UCSD-AML1 (cell line): ENCODE results near the gene RARA.

ENCODE experiments used
- DNase-seq: peaks from one replicate; lab custom pipeline; 2025; ENCODE audit not compliant: unreplicated experiment; lab: John Stamatoyannopoulos, UW

Gene RARA

GRCh38 chr17:40327244-40327729 lies 18.3 kb downstream of the RARA start:
- no peak for DNase-seq

- no peak for DNase-seq
Observed at GRCh38 chr17:40327735-40328385, 18.9 kb downstream of the RARA start.

GRCh38 chr17:40328386-40328766 lies 19.4 kb downstream of the RARA start:
- no peak for DNase-seq

DNA sequence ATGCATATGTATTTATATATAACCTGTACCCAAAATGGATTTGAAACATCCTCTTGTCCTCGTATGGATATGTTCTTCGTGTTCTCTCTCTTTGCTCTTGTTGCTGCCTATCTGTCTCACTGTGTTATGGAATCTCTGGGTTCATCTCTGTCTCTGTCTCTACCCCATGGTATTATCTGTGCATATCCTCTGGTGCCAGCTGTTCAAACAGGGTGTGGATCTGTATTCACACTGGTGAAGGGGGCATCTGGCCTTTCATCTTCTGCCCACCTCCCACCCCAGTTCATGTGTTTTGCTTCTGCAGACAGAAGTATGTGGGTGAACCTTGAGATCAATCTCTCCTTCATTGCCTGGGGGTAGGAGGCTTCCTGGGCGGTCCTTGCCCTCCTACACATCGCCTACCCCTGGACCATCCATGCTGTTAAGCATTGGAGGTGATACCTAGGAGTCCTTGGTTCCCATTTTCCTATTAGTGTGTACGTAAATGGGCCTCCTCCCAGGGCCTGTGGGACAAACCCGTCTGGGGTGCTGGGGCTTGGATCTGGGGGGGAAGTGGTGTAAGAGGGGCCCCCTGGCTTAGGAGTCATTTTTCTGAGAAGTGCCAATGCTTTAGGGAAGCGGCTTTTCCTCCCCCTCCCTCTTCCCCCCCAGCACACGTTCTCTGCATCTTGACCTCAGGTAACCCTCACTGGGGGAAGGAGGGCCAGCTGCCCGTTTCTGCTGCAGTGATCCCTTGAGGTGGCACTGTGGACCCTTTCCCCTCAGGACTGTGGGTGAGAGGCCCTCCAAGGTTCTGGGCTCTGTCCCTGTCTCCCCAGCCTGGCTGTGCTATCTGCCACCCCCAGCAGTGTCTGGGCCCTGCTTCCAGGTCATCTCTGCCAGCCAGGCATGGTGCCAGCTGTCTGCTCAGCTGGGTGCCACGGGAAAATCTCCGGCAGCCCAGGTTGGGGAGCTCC lies 21.1 kb downstream of the RARA start:
- peak; percentile 63 for DNase-seq

GRCh38 chr17:40330850-40331470 lies 22.0 kb downstream of the RARA start:
- DNase-seq: no peak

DNA sequence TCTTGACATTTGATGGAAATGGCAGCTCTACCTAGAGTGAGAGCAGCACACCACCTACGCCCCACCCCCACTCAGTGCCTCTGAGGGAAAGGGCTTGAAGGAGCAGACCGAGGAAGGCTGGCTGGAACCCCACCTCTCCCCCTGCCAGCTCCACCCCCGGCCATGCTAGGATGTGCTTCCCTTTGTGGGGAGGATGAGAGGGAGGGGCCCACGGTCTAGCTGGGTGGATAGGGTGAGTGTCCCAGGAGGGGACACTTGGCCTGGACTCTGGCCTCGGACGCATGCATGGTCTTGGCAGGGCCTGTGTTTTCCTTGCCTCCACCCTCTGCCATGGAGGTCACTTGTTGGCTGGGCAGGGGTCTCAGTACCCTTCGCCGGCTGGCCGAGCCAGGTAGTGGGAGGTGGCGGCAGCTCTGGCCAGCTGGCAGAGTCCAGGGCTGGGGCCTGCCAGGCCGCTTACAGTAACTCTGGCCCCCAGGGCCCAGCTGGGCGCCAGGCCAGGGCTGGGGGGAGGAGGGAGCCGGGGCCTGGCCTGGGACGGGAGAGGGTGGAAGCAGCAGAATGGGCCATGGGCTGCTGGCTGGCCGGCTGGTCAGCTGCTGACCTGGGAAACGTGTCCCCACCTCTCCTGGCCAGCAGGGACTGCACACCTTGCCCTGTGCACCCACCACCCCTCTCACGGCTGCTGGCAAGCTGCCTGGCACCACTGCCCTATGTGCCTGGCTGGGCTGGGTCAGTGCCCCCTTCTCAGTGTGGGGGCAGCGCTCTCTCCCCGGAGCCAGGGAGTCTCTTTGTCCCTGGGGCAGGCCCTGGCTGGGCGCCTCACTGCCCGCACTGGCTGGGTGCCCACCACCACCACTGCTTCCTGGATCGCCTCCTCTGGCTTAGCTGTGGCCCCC lies 23.0 kb downstream of the RARA start:
- no peak for DNase-seq

- DNase-seq: no peak
Observed at GRCh38 chr17:40333781-40334448, 24.9 kb downstream of the RARA start.

DNA sequence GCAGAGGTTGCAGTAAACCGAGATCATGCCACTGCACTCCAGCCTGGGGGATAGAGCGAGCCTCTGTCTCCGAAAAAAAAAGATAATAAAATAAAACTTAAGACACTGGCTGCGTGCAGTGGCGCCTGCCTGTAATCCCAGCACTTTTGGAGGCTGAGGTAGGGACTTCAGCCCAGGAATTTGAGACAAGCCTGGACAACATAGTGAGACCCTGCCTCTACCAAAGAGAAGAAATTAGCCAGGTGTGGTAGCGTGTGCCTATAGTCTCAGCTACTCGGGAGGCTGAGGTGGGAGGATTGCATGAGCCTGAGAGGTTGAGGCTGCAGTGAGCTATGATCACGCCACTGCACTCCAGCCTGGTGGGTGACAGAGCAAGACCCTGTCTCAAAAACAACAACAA lies 26.6 kb downstream of the RARA start:
- no peak for DNase-seq

GRCh38 chr17:40337351-40337750 lies 28.4 kb downstream of the RARA start:
- no peak for DNase-seq

GRCh38 chr17:40338058-40338457 lies 29.1 kb downstream of the RARA start:
- peak; percentile 55 for DNase-seq

- no peak for DNase-seq
Observed at GRCh38 chr17:40338941-40339649, 30.1 kb downstream of the RARA start.

DNA sequence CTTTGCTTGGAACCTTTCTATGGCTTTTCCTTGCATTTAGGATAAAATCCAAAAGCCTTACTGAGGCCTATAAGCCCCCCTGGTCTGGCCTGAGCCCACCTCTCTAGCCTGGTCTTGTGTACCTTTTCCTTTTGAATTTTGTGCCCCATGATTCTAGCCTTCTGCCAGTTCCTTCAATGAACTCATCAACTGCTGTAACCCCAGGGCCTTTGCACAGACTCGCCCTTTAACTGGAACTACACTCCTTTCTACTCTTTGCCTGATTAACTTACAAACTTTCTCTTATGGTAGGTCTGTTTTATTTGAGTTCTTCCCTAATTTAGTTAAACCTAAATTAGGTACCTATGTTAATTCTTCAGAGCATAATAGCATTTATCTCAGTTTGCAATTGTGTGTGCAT lies 31.3 kb downstream of the RARA start:
- DNase-seq: no peak

DNA sequence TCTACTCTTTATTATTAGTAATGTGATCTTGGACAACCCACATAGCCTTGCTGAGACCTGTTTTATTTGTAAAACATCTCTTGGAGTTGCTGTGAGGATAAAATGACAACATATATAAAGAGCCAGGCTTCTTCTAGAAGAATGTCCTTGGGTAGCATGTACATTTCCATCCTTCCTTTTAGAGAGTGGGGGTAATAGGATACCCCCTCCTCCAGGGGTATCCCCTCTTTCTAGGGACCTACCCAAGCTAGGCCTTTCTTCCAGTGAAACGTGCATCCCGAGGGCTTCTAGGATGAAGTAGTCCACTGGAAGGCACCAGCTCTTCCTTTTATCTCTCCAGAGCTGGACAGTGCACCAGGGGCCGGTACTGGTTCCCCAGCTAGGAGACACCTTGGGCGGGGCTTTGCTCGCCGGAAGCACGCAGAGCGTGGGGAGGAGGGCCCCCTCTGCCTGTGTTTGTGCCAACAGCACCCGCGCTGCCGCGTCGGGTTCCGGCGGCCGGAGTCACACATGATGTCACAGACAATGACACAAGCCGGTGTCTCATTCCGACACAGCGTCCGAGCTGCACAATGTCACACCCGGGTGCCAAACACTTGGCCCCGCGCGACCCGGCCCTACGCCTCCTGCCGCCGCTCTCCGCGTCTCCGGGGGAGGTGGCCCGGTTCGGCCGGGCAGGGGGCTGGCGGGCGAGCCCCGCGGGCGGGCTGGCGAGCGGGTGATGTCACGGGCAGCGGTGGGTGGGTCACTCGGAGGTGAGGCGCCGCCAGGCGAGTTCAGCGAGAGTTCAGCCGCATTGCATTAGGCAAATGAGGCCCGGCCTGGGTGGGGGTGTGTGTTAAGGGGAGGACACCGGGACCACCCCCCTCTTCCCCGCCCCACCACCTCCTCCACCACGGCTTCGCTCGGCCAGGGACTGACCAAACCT lies 32.2 kb downstream of the RARA start:
- DNase-seq: no peak

- DNase-seq: no peak
Observed at GRCh38 chr17:40341808-40342503, 33.0 kb downstream of the RARA start.

DNA sequence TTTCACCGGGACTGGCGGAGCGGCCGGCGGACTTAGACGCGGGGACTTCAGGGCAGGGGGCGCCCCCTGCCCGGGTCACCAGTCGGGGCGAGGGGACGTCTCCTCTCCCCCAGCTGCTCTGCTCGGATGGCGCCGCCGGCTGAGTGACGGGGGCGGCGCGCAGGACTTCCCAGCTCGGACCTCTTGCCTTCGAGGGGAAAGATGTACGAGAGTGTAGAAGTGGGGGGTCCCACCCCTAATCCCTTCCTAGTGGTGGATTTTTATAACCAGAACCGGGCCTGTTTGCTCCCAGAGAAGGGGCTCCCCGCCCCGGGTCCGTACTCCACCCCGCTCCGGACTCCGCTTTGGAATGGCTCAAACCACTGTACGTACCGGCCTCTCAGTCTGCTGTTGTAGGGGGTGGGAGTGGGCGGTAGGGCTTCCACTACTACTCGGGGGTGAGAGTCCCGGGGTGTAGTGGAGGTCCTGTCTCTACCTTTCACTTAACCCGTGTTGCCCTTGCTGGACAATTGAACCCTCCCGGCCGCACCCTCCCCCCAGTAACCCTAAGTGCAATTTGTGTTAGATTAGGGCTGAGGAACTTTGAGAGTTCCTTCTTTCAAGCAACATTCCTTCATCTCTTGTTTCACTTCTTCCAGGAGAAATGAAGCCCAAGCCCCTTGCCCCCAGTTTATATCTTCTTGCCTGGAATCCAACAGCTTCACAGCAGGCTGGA lies 33.7 kb downstream of the RARA start:
- DNase-seq: no peak

DNA sequence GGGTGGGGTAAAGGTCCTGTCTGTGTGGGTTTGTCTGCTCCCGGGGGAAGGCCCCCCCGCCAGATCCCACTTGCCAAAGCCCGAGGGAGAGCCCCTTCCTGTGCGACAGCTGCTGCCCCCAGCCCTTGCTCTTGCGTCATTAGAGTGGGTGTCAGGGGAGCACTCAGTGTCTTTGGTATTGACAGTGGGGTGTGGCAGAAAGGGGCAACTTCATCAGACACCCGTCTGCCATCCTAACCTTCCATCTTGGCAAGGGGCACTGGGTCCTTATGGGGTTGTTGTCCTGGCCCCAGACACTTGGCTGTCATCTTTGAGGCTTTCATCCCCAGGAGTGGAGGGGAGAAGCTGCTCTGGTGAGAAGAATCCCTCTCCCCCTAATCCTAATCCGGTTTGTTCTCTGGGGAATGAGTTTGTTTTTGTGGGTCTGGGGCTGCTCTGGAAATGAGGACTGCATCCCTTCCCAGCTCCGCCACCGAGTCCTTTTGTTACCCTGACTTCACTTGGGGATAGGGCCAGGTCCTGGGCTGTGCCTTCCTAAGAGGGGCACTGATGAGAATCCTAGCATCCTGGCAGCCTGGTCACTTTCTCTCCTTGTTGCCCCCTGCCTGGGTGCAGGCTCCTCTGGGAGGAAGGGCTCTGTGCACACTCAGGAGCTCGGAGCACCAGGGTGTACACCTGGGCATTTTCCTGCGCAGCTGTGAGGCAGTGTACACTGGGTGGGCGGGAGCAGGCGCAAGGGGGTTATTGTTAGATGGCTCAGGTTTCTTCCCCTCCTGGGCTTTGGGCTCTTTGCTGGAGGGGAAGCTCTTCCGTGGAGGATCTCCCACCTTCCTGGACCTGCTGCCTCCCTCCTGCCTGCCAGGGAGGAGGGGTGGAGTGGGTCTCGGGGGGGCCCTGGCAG lies 34.5 kb downstream of the RARA start:
- no peak for DNase-seq
